HEK293 (cell line): ENCODE data around the gene MLH1.

Experiments used
- CTCF ChIA-PET: fragments of 350-600 bp; formaldehyde crosslinking; extraction: SDS; loops from one replicate; lab custom pipeline; 2021; ENCODE audit warnings: antibody characterized with exemption; lab: Yijun Ruan, JAX
- POLR2A ChIA-PET: fragments of 300-600 bp; formaldehyde crosslinking; extraction: SDS; loops from one replicate; lab custom pipeline; 2020; ENCODE audit warnings: antibody characterized with exemption, inconsistent platforms; lab: Yijun Ruan, JAX
- H3K27ac ChIP-seq: fragments of 200-500 bp; sonication (Bioruptor generic); 2 replicates; pipeline ENCODE4 v1.5.1; 2014; ENCODE audit warnings: low read depth, low read length, control low read depth, inconsistent platforms; ENCODE audit errors: extremely low read depth
- H3K36me3 ChIP-seq, 2 experiments: fragments of 200-500 bp in 1 of 2; sonication (Bioruptor generic) in 1 of 2; 1 replicate in 1 of 2; 2 replicates in 1 of 2; pipeline ENCODE4 v1.5.1; 2014 to 2017; ENCODE audit warnings: inconsistent platforms in 2 of 2, low read length in 2 of 2; ENCODE audit not compliant: control insufficient read depth in 2 of 2, insufficient read depth in 1 of 2
- H3K4me1 ChIP-seq: fragments of 200-500 bp; sonication (Bioruptor generic); 2 replicates; pipeline ENCODE4 v1.5.1; 2014; ENCODE audit warnings: mild to moderate bottlenecking, low read length, inconsistent platforms; ENCODE audit not compliant: control insufficient read depth, insufficient read depth
- H3K4me3 ChIP-seq: 2 replicates; pipeline ENCODE4 v1.5.1; 2011; ENCODE audit warnings: low read depth, mild to moderate bottlenecking, control low read depth, low read length, moderate library complexity
- H3K9me3 ChIP-seq: fragments of 200-500 bp; sonication (Bioruptor generic); 2 replicates; pipeline ENCODE4 v1.5.1; 2014; ENCODE audit warnings: low read depth, low read length, inconsistent platforms; ENCODE audit not compliant: control insufficient read depth, insufficient read depth
- GLIS2 ChIP-seq: fragments of 450-650 bp; formaldehyde crosslinking; IDR thresholded peaks from 2 replicates; pipeline ENCODE4 v1.5.1; 2016; ENCODE audit warnings: missing biosample characterization, missing genetic modification characterization
- KLF1 ChIP-seq: fragments of 450-650 bp; formaldehyde crosslinking; IDR thresholded peaks from 2 replicates; pipeline ENCODE4 v1.5.1; 2016; ENCODE audit warnings: missing biosample characterization, missing genetic modification characterization
- KLF10 ChIP-seq: fragments of 450-650 bp; IDR thresholded peaks from 2 replicates; pipeline ENCODE4 v1.5.1; 2018; ENCODE audit warnings: missing biosample characterization, mild to moderate bottlenecking, missing genetic modification characterization
- MZF1 ChIP-seq: fragments of 450-650 bp; formaldehyde crosslinking; IDR thresholded peaks from 2 replicates; pipeline ENCODE4 v1.5.1; 2017; ENCODE audit warnings: missing biosample characterization, missing genetic modification characterization, borderline replicate concordance
- PBX3 ChIP-seq: sonication (generic); formaldehyde crosslinking; IDR thresholded peaks from 2 replicates; pipeline ENCODE4 v1.8.1; 2022; ENCODE audit warnings: mild to moderate bottlenecking, moderate library complexity, missing genetic modification reagents
- SCRT2 ChIP-seq: fragments of 450-650 bp; formaldehyde crosslinking; IDR thresholded peaks from 2 replicates; pipeline ENCODE4 v1.5.1; 2016; ENCODE audit warnings: missing biosample characterization, missing genetic modification characterization
- ZBTB10 ChIP-seq: fragments of 450-650 bp; formaldehyde crosslinking; IDR thresholded peaks from 2 replicates; pipeline ENCODE4 v1.5.1; 2016; ENCODE audit warnings: missing biosample characterization, missing genetic modification characterization
- ZBTB26 ChIP-seq: fragments of 450-650 bp; formaldehyde crosslinking; optimal IDR thresholded peaks from 2 replicates; pipeline ENCODE3; 2016; ENCODE audit warnings: missing biosample characterization, mild to moderate bottlenecking, missing genetic modification characterization
- ZNF10 ChIP-seq: fragments of 450-650 bp; formaldehyde crosslinking; IDR thresholded peaks from 2 replicates; pipeline ENCODE4 v1.5.1; 2017; ENCODE audit warnings: missing biosample characterization, missing genetic modification characterization
- ZNF16 ChIP-seq: fragments of 450-650 bp; formaldehyde crosslinking; IDR thresholded peaks from 2 replicates; pipeline ENCODE4 v1.5.1; 2016; ENCODE audit warnings: low read depth, missing biosample characterization, missing genetic modification characterization
- ZNF26 ChIP-seq: fragments of 450-650 bp; formaldehyde crosslinking; IDR thresholded peaks from 2 replicates; pipeline ENCODE4 v1.5.1; 2016; ENCODE audit warnings: missing biosample characterization, missing genetic modification characterization
- ZNF362 ChIP-seq: fragments of 450-650 bp; formaldehyde crosslinking; IDR thresholded peaks from 2 replicates; pipeline ENCODE4 v1.5.1; 2016; ENCODE audit warnings: missing biosample characterization, missing genetic modification characterization
- ZNF404 ChIP-seq: fragments of 450-650 bp; formaldehyde crosslinking; IDR thresholded peaks from 2 replicates; pipeline ENCODE4 v1.5.1; 2017; ENCODE audit warnings: missing biosample characterization, missing genetic modification characterization
- ZNF423 ChIP-seq: fragments of 450-650 bp; formaldehyde crosslinking; IDR thresholded peaks from 2 replicates; pipeline ENCODE4 v1.5.1; 2016; ENCODE audit warnings: missing biosample characterization, missing genetic modification characterization
- ZNF473 ChIP-seq: fragments of 450-650 bp; formaldehyde crosslinking; IDR thresholded peaks from 2 replicates; pipeline ENCODE4 v1.5.1; 2017; ENCODE audit warnings: missing biosample characterization, missing genetic modification characterization
- ZNF518A ChIP-seq: fragments of 450-650 bp; formaldehyde crosslinking; conservative IDR thresholded peaks from 2 replicates; pipeline ENCODE4 v1.5.1; 2016; ENCODE audit warnings: low read depth, missing biosample characterization, missing genetic modification characterization
- ZNF549 ChIP-seq: fragments of 450-650 bp; IDR thresholded peaks from 2 replicates; pipeline ENCODE4 v1.5.1; 2018; ENCODE audit warnings: missing biosample characterization, missing genetic modification characterization, mild to moderate bottlenecking, inconsistent platforms, moderate library complexity
- ZNF621 ChIP-seq: fragments of 450-650 bp; formaldehyde crosslinking; IDR thresholded peaks from 2 replicates; pipeline ENCODE4 v1.5.1; 2017; ENCODE audit warnings: missing biosample characterization, missing genetic modification characterization
- ZNF707 ChIP-seq: fragments of 450-650 bp; formaldehyde crosslinking; IDR thresholded peaks from 2 replicates; pipeline ENCODE4 v1.5.1; 2016; ENCODE audit warnings: missing biosample characterization, missing genetic modification characterization
- ZNF785 ChIP-seq: fragments of 450-650 bp; formaldehyde crosslinking; IDR thresholded peaks from 2 replicates; pipeline ENCODE4 v1.5.1; 2016; ENCODE audit warnings: missing biosample characterization, missing genetic modification characterization

MLH1 gene

GRCh38 chr3:37029516-37030163, 36.3 kb downstream of the MLH1 start:
- H3K36me3 ChIP-seq: peaks cover 4 to 95% of the 10 kb centered on the region in 2 experiments; a peak in 2 of 3 replicates

More at GRCh38 chr3:37029516-37030163, 36.3 kb downstream of the MLH1 start:
- TF ChIP-seq ZNF549 (tag by site-specific recombination) (no peak), SCRT2 (tag by site-specific recombination) (no peak), ZNF518A (tag by site-specific recombination) (no peak), ZNF362 (tag by site-specific recombination) (no peak), PBX3 (CRISPR knock-in tag) (no peak), GLIS2 (no peak), ZNF16 (no peak), ZNF473 (no peak), ZNF26 (tag by site-specific recombination) (no peak), ZNF785 (tag by site-specific recombination) (no peak), ZNF10 (tag by site-specific recombination) (no peak), KLF1 (tag by site-specific recombination) (no peak), ZNF621 (no peak), ZNF707 (tag by site-specific recombination) (no peak), ZNF423 (tag by site-specific recombination) (no peak), ZBTB26 (tag by site-specific recombination) (no peak), ZBTB10 (tag by site-specific recombination) (no peak), ZNF404 (tag by site-specific recombination) (no peak), KLF10 (tag by site-specific recombination) (no peak), MZF1 (tag by site-specific recombination) (no peak)
- ChIA-PET POLR2A (no interaction called here), CTCF (interaction anchor here (0.5 to 0.6 kb wide), 3 partner anchors 112 to 215 kb away, joined by 3 to 4 read pairs (median 3); no protein-coding TSS in a partner anchor)
- Histone ChIP-seq H3K4me3 (no peak overlapping the region), H3K27ac (no peak overlapping the region), H3K4me1 (no peaks in the 10 kb centered on the region), H3K9me3 (no peaks in the 10 kb centered on the region)
